ENCODE data around the gene ADAM23. TPM values are rescaled to one million over a fixed set of nuclear protein-coding genes. Genes with fewer than 3 reads are reported as not detected.

The ADAM23 gene
- polyA plus RNA-seq, 1 of the 3 experiments (the other 2 are of a cell fraction): 3.7 TPM

DNA sequence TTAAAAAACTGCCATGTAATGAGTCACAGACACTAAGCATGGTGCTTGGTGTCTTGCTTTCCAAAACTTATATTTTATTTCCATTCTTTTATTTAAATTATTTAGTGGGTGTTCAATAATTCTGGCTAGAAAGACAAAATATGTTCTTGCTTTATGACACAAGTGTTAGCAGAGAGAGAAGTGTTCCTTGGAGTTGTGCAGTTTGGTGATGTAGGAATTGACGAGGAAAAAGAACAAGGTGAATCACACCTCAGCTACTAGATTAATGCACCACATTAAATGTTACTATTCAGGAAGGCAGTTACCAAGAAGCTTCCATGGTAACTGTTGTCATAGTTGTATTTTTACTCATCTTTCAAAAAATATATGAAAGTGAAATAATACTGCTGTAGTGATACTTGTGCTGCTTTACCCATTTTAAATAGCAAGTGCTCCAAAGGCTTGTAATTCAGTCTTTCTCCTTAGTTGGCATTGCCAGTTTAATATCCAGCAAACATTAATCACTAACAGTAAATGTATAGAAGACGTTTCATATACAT is 28.3 kb downstream of the ADAM23 start:
- H3K9me3 ChIP-seq: no peaks in the 10 kb centered on the region
- CTCF ChIA-PET: interaction anchor here (0.7 to 1.4 kb wide), 2 partner anchors 16 to 121 kb away, joined by 3 to 4 read pairs; no protein-coding TSS in a partner anchor
- TF ChIP-seq, protein P1, sequence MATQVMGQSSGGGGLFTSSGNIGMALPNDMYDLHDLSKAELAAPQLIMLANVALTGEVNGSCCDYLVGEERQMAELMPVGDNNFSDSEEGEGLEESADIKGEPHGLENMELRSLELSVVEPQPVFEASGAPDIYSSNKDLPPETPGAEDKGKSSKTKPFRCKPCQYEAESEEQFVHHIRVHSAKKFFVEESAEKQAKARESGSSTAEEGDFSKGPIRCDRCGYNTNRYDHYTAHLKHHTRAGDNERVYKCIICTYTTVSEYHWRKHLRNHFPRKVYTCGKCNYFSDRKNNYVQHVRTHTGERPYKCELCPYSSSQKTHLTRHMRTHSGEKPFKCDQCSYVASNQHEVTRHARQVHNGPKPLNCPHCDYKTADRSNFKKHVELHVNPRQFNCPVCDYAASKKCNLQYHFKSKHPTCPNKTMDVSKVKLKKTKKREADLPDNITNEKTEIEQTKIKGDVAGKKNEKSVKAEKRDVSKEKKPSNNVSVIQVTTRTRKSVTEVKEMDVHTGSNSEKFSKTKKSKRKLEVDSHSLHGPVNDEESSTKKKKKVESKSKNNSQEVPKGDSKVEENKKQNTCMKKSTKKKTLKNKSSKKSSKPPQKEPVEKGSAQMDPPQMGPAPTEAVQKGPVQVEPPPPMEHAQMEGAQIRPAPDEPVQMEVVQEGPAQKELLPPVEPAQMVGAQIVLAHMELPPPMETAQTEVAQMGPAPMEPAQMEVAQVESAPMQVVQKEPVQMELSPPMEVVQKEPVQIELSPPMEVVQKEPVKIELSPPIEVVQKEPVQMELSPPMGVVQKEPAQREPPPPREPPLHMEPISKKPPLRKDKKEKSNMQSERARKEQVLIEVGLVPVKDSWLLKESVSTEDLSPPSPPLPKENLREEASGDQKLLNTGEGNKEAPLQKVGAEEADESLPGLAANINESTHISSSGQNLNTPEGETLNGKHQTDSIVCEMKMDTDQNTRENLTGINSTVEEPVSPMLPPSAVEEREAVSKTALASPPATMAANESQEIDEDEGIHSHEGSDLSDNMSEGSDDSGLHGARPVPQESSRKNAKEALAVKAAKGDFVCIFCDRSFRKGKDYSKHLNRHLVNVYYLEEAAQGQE (IDR thresholded peaks at IDR 0.05; ENCODE audit: low read depth, low read length): no peak
- TF ChIP-seq, protein P2, sequence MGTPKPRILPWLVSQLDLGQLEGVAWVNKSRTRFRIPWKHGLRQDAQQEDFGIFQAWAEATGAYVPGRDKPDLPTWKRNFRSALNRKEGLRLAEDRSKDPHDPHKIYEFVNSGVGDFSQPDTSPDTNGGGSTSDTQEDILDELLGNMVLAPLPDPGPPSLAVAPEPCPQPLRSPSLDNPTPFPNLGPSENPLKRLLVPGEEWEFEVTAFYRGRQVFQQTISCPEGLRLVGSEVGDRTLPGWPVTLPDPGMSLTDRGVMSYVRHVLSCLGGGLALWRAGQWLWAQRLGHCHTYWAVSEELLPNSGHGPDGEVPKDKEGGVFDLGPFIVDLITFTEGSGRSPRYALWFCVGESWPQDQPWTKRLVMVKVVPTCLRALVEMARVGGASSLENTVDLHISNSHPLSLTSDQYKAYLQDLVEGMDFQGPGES (IDR thresholded peaks at IDR 0.05; ENCODE audit: low read depth, low read length): no peak
- TF ChIP-seq FOXM1 (IDR thresholded peaks at IDR 0.05; ENCODE audit: low read depth) (no peak), FOXJ3 (CRISPR knock-in tag; IDR thresholded peaks at IDR 0.05) (no peak), RFX5 (IDR thresholded peaks at IDR 0.05; ENCODE audit: low read length) (no peak), ELF1 (IDR thresholded peaks at IDR 0.05) (no peak), SIN3A (IDR thresholded peaks at IDR 0.05; ENCODE audit: borderline replicate concordance, low read depth, low read length) (no peak), GATA2 (CRISPR knock-in tag; IDR thresholded peaks at IDR 0.05) (no peak), EP300 (IDR thresholded peaks at IDR 0.05; ENCODE audit: borderline replicate concordance in 1 of 2, low read depth in 1 of 2, low read length in 1 of 2) (no peak), JUND (IDR thresholded peaks at IDR 0.05) (no peak)
- TF ChIP-seq, protein P3, sequence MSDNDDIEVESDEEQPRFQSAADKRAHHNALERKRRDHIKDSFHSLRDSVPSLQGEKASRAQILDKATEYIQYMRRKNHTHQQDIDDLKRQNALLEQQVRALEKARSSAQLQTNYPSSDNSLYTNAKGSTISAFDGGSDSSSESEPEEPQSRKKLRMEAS (IDR thresholded peaks at IDR 0.05; ENCODE audit: low read depth): no peak
- TF ChIP-seq, protein P4, sequence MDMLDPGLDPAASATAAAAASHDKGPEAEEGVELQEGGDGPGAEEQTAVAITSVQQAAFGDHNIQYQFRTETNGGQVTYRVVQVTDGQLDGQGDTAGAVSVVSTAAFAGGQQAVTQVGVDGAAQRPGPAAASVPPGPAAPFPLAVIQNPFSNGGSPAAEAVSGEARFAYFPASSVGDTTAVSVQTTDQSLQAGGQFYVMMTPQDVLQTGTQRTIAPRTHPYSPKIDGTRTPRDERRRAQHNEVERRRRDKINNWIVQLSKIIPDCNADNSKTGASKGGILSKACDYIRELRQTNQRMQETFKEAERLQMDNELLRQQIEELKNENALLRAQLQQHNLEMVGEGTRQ (IDR thresholded peaks at IDR 0.05; ENCODE audit: borderline replicate concordance, low read depth, low read length): no peak
- TF ChIP-seq, protein P5, sequence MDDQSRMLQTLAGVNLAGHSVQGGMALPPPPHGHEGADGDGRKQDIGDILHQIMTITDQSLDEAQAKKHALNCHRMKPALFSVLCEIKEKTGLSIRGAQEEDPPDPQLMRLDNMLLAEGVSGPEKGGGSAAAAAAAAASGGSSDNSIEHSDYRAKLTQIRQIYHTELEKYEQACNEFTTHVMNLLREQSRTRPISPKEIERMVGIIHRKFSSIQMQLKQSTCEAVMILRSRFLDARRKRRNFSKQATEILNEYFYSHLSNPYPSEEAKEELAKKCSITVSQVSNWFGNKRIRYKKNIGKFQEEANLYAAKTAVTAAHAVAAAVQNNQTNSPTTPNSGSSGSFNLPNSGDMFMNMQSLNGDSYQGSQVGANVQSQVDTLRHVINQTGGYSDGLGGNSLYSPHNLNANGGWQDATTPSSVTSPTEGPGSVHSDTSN (IDR thresholded peaks at IDR 0.05): no peak
- H3K4me1 ChIP-seq (ENCODE audit: control insufficient read depth in 1 of 2, insufficient read depth in 2 of 2, low read depth in 1 of 2, low read length in 1 of 2): no peaks in the 10 kb centered on the region
- no peaks in the 10 kb centered on the region for H4K20me1 ChIP-seq (ENCODE audit: insufficient read depth)
- H3K4me3 ChIP-seq (ENCODE audit: low read depth in 2 of 2, low read length in 1 of 2): no peak overlapping the region
- no peak overlapping the region for H3K27ac ChIP-seq (ENCODE audit: low read depth in 2 of 2, low read length in 1 of 2)
- POLR2A ChIA-PET: no interaction called here
- no peaks in the 10 kb centered on the region for H3F3A ChIP-seq (replicated peaks; ENCODE audit: insufficient read depth)
- no peak overlapping the region for H3K4me2 ChIP-seq
- H3K9ac ChIP-seq: no peak overlapping the region
- WGBS (ENCODE audit: low lambda C conversion rate): 46% methylated on average over 2 of the region's 2 CpGs
- H3K27me3 ChIP-seq (ENCODE audit: insufficient read depth): no peaks in the 10 kb centered on the region
- H3K79me2 ChIP-seq (ENCODE audit: insufficient read depth): no peaks in the 10 kb centered on the region
- H3K9me2 ChIP-seq: no peaks in the 10 kb centered on the region
- no peak overlapping the region for H2AFZ ChIP-seq (ENCODE audit: low read depth)
- H3K36me3 ChIP-seq (replicated peaks in 1 of 2; ENCODE audit: control insufficient read depth in 1 of 2, insufficient read depth in 2 of 2, low read length in 1 of 2): no peaks in the 10 kb centered on the region
- DNase-seq: no peak

All from SK-N-SH (cell line).